NOMO-1 (cell line): ENCODE measurements around the gene OBP2A.
"Not testable (repeated sequence)": the region's sequence is repeated elsewhere in the genome, so short reads cannot be mapped to it uniquely, and the experiment has no call there.

Source experiments
- DNase-seq, 2 experiments: peaks; one replicate each; lab custom pipeline; 2025; ENCODE audit not compliant: unreplicated experiment in 2 of 2; lab: John Stamatoyannopoulos, UW

OBP2A gene, protein sequence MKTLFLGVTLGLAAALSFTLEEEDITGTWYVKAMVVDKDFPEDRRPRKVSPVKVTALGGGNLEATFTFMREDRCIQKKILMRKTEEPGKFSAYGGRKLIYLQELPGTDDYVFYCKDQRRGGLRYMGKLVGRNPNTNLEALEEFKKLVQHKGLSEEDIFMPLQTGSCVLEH

DNA sequence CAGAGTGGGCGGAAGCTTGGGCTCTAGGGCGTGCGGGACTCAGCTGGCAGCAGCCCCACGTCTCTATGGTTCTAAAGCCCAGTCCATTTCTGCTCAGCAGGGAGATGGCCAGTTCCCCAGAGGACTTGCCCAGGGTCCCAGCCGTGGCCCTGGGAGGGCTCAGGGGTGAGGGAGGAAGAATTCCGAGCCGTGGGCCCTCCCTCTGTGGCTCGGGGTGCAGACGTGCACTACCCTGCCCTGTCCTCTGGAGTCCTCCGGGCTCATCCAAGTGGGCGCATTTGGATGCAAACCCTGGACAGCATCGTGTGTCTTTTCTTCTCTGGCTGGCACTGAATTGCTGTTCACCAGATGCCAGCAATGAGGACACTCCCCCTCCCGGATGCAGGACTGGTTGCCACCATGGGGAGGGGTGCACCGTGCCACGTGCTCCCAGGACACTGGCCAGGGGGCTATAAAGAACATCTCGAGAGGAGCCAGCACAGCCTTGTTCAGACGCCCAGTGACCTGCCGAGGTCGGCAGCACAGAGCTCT is at the start of gene OBP2A:
Gene OBP2A, plus strand, starts transcription at position 481 of the 531 bp plus-strand sequence. CDS start 55 bp downstream, outside the sequence.
- DNase-seq: not testable (repeated sequence)

DNA sequence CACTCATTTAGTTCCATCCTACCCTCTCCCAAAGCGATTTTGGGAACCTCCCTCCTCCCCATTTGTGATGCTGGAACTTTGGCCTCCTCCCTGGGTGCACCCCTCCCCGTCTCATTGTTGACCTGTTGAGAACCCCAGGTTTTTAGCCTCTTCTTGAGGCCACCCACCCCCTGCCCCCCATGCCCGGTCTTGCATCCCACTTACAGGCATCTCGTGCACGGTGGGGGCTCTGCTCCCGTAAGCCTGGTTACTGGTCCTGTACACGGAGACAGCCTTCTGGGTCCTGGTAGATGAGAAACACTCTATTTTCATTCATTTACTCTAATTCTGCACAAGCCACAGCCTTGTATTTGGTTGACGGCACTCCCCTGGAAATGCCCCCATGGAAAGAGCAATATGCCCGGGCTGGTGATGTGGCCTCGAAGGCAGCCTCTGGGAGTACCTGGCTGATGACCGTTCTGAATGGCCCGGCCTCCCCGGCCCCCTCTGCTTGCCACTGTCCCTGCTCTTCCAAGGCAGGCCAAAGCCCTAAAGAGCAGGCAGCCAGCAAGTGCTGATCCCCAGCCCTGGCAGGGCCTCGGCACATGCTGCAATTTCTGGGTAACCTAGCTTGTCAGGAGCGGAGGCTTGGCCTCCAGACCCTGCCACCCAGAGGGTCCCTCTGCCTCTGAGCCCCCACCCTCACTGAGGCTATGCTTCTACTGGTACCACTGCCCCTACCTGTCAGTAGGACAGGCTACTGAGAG is 47.4 kb upstream of the OBP2A start:
- DNase-seq: no peak

- DNase-seq: peak; percentile 78 to 94
Measured at GRCh38 chr9:135499326-135500070, 46.4 kb upstream of the OBP2A start.

GRCh38 chr9:135500071-135500524 is 45.8 kb upstream of the OBP2A start:
- peak; percentile 62 to 70 for DNase-seq

GRCh38 chr9:135500525-135501260 is 45.2 kb upstream of the OBP2A start, which contains the start of gene MRPS2:
MRPS2 (plus strand) TSS chr9:135500682; CDS start chr9:135500711, 29 bp downstream.
- DNase-seq: peak; percentile 90 to 93

- no peak for DNase-seq
Measured at GRCh38 chr9:135501261-135502167, 44.4 kb upstream of the OBP2A start.

DNA sequence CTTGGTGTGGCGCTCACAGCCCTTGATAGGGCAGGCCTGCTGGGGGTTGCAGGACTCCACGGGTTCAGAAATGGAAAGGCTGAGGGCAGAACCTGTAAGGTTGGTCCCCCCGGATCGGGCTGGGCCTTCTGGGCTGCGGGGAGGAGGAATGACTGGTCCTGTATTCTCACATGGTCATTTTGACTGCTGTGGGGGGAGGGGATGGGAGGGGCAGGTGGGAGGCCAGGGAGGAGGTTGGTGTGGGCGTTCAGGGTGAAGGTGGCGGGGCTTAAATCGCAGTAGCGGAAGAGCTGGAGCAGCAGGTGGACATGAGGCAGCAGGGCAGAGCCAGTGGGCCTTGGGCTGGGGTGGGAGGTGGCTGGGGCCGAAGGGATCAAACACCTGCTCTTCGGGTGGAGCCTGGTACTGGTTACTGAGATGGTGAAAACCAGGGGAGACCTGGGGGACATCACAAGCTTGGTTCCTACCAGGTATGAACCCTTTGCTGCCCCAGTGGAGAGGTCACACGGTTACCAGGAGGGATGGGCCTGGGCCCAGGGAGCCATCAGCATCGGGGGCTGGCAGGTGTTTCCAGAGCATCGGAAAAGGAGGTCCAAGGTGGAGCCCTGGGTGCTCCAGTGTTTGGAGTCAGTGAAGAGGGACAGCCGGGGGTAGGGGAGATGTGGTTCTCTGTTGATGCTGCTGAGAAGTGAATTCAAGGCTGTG is 43.6 kb upstream of the OBP2A start:
- no peak for DNase-seq

DNA sequence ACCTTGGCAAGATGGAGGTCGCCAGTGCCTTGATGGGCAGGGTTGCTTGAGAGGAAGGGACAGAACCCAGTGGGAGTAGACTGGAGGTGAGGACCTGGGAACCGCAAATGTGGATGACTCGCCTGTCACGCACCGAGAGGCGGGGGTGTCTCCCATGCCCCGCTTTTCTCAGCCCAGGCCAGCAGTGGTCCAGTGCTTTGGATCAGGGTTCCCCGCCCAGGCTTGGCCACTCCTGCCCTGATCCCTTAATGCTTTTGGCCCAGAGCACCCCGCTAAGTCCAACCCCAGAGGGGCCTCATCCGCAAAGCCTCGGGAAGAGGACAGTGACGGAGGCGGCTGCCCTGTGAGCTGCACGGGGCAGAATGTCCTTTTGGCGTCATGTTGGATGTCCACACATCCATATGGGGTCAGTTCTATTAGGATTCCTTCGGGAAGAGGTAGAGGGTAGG is 43.0 kb upstream of the OBP2A start:
- no peak for DNase-seq

DNA sequence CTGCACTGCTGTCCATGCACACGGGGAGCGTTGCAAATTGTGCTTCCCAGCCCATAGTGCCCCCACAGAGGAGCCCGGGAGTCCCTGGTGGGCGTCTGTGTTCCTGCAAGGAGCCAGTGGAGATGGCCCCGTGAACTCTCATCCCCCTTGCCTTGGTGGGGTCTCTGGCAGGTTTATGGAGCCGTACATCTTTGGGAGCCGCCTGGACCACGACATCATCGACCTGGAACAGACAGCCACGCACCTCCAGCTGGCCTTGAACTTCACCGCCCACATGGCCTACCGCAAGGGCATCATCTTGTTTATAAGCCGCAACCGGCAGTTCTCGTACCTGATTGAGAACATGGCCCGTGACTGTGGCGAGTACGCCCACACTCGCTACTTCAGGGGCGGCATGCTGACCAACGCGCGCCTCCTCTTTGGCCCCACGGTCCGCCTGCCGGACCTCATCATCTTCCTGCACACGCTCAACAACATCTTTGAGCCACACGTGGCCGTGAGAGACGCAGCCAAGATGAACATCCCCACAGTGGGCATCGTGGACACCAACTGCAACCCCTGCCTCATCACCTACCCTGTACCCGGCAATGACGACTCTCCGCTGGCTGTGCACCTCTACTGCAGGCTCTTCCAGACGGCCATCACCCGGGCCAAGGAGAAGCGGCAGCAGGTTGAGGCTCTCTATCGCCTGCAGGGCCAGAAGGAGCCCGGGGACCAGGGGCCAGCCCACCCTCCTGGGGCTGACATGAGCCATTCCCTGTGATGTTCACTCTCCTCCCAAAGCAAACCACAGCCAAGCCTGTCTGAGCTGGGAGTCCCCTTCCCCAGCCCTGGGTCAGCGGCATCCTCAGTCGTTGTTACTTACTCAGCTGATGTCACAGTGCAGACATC is 42.3 kb upstream of the OBP2A start:
- no peak for DNase-seq

- peak; percentile 19 to 54 for DNase-seq
Measured at GRCh38 chr9:135504262-135505243, 41.4 kb upstream of the OBP2A start.

GRCh38 chr9:135505406-135506187 is 40.3 kb upstream of the OBP2A start:
- no peak for DNase-seq

DNA sequence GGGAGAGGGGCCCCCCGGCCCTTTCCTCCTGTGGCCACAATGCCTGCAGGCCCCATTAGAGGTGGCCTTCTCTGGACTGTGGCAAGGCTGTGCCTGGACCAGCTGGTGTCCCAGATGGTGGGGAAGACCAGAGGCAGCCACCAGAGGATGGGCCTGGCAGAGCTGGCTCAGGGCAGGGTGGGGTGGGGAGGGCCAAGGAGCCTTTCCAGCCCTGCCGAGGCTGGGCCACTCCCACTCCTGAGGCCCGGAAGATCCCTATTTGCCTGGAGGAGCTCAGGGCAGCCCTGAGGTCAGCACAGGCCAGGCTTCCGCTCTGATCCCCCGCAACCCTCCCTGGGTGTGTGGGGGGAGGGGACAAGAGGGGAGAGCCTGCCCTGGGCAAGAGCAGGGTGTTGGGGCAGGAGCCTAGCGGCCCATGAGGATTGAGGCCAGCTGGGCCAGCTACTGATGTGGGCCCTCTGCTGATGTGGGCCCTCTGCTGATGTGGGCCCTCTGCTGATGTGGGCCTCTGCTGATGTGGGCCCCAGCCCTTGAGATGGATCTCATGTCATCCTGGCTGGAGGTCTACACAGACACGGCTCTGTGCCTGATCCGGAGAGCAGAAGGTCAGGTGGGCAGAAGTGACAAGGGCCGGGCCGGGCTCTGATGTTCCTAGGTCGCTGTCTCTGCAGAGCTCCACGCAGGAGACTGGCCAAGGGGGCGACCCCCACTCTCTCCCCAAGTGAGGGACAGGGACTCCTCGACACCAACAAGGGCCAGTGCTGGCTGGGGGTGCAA is 39.4 kb upstream of the OBP2A start:
- DNase-seq: no peak

GRCh38 chr9:135507104-135508035 is 38.6 kb upstream of the OBP2A start:
- DNase-seq: no peak

DNA sequence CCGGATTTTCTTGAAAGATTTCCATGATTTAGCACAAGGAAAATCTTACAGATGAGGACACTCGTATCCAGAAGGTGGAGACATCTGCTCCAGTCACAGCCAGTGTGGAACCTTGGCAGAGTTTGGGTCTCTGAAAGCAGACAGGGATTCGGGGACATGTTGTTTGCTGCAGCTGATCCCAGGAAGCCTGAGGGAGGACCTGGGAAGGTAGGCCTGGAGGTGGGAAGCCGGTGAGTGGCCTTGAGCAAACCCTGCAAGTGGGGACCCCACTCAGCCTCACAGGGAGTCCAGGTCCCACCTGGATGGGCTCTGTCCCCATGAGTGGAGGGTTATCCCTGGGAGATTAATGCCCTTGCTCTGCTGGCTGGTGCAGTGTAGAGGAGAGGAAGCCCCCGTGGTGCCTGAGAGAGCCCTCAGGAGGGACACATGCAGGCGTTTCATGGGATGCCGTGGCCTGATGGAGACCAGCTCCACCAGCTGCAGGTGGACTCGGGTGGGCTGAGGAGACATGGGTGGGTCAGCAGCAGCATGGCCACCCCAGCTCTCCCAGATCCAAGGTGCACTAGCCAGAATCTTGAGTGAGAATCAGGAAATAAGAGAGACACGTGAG is 37.6 kb upstream of the OBP2A start:
- DNase-seq: no peak
